HL-60 (cell line): ENCODE measurements around the gene CCDC24.

Experiments used
- DNase-seq, 2 experiments: peaks; one replicate each; pipeline ENCODE4 v3.0.0-alpha.2; 2010 to 2020; ENCODE audit warnings: low read depth in 1 of 2, low spot score in 1 of 2
- H3K27ac ChIP-seq: fragments of 250-450 bp; sonication (Bioruptor Pico); replicated peaks from 2 replicates; pipeline ENCODE4 v1.5.1; 2020; ENCODE audit warnings: mild to moderate bottlenecking, moderate library complexity
- H3K27me3 ChIP-seq: fragments of 250-450 bp; sonication (Bioruptor Pico); 2 replicates; pipeline ENCODE4 v1.5.1; 2021; ENCODE audit warnings: mild to moderate bottlenecking, moderate library complexity; ENCODE audit not compliant: insufficient read depth, poor library complexity, severe bottlenecking
- H3K4me3 ChIP-seq: replicated peaks from 2 replicates; pipeline ENCODE4 v1.5.1; 2011; ENCODE audit warnings: mild to moderate bottlenecking, control low read depth, low read length; ENCODE audit not compliant: insufficient read depth
- GABPA ChIP-seq: IDR thresholded peaks from 2 replicates; pipeline ENCODE4 v1.6.1; 2012; ENCODE audit warnings: low read depth
- POLR2AphosphoS5 ChIP-seq: IDR thresholded peaks from 2 replicates; pipeline ENCODE4 v1.6.1; 2012; ENCODE audit warnings: low read depth
- SPI1 ChIP-seq: IDR thresholded peaks from 2 replicates; pipeline ENCODE4 v1.6.1; 2012; ENCODE audit warnings: low read depth, mild to moderate bottlenecking, borderline replicate concordance
- TF ChIP-seq, protein P1 (sequence below): IDR thresholded peaks from one replicate; pipeline ENCODE4 v1.5.1; 2011; ENCODE audit warnings: low read length, control low read depth, inconsistent platforms; ENCODE audit not compliant: insufficient read depth
- TF ChIP-seq, protein P2 (sequence below): IDR thresholded peaks from 2 replicates; pipeline ENCODE4 v1.6.1; 2012; ENCODE audit warnings: low read depth; ENCODE audit not compliant: insufficient replicate concordance

CCDC24 gene

DNA sequence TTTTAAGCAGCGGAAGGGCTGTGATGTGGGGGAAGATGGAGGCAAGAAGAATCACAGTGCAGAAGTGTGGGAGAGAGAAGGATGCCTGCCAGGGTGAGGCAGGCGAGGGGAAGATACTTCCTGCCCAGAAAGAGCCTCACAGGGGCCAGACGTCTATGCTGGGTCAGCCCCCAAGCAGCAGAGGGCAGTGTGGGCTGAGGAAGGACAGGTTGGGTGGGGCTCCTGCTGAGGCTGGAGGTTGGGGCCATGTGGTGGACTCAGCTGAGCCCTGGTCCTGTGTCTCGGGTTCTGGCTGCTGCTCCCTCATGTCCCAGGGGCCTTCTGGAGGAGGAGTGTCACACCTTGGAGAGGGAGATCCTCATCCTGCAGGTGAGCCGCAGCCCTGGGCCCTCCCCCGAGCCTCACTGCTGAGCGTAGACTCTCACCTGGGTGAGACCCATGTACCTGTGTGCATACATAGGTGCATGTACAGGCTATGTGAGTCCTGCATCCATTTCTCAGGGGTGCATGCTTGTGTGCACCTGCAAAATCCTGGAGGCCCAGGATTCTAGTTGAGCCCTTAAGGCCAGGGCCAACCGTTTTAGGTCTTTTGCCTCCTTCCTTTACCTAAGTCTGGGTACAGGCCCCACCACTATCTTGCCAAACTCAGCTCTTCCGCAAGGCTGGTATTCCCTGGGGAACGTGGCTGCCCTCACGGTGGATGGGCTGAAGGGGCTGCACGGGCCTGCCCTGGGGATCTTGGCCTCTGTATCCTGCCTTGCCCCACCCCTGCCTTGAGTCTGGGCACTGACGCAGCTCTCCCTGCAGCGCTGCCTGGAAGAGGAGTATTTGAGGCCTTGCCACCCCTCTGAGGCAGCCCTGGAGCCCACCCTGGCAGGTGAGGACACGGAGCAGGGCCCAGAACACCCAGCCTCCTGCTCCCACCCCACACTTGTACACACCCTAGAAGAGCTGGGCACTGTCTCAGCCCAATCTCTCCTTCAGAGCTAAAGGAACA, 3.7 kb downstream of the CCDC24 start:
- TF ChIP-seq, protein P1, sequence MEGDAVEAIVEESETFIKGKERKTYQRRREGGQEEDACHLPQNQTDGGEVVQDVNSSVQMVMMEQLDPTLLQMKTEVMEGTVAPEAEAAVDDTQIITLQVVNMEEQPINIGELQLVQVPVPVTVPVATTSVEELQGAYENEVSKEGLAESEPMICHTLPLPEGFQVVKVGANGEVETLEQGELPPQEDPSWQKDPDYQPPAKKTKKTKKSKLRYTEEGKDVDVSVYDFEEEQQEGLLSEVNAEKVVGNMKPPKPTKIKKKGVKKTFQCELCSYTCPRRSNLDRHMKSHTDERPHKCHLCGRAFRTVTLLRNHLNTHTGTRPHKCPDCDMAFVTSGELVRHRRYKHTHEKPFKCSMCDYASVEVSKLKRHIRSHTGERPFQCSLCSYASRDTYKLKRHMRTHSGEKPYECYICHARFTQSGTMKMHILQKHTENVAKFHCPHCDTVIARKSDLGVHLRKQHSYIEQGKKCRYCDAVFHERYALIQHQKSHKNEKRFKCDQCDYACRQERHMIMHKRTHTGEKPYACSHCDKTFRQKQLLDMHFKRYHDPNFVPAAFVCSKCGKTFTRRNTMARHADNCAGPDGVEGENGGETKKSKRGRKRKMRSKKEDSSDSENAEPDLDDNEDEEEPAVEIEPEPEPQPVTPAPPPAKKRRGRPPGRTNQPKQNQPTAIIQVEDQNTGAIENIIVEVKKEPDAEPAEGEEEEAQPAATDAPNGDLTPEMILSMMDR, result peak; percentile 11
- TF ChIP-seq, protein P2, sequence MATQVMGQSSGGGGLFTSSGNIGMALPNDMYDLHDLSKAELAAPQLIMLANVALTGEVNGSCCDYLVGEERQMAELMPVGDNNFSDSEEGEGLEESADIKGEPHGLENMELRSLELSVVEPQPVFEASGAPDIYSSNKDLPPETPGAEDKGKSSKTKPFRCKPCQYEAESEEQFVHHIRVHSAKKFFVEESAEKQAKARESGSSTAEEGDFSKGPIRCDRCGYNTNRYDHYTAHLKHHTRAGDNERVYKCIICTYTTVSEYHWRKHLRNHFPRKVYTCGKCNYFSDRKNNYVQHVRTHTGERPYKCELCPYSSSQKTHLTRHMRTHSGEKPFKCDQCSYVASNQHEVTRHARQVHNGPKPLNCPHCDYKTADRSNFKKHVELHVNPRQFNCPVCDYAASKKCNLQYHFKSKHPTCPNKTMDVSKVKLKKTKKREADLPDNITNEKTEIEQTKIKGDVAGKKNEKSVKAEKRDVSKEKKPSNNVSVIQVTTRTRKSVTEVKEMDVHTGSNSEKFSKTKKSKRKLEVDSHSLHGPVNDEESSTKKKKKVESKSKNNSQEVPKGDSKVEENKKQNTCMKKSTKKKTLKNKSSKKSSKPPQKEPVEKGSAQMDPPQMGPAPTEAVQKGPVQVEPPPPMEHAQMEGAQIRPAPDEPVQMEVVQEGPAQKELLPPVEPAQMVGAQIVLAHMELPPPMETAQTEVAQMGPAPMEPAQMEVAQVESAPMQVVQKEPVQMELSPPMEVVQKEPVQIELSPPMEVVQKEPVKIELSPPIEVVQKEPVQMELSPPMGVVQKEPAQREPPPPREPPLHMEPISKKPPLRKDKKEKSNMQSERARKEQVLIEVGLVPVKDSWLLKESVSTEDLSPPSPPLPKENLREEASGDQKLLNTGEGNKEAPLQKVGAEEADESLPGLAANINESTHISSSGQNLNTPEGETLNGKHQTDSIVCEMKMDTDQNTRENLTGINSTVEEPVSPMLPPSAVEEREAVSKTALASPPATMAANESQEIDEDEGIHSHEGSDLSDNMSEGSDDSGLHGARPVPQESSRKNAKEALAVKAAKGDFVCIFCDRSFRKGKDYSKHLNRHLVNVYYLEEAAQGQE, result no peak
- Histone ChIP-seq H3K27me3 (no peaks in the 10 kb centered on the region), H3K27ac (no peak overlapping the region), H3K4me3 (no peak overlapping the region)
- peak in 1 of 2 experiments; percentile 35 for DNase-seq

DNA sequence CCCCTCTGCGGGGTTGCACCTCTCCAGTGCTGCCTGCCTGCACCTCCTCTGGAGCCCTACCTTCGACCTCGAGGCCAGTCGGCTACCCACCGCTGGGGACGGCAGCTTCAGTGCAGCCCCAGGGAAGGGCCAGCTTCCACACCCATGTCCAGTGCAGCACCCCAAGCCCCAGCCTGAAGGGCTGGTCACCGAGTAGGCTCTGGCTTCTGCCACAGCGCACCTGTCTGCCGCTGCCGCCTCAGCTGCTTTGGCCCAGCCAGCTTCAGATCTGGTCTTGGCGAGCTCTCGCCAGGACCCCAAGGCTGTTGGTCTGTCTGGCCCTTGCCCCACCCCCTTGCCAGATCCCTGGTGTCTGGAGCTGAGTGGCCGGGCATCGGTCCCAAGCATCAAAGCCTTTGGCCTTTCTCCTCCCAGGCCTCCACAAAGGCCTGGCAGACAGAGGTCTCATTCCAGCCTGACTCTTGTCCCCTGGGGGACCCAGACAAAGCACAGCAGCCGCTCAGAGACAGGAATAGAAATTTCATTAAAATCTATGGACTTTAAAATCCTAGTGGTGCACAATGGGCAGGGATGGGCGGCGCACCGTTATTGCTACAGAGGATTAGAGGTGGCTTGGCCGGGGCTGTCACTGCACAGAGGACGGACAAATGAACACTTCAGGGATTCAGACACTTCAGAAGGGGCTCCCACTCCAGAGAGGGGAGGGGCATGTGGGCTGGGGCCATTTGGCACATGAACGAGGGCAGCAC, 4.8 kb downstream of the CCDC24 start:
- Histone ChIP-seq H3K4me3 (no peak overlapping the region), H3K27ac (no peak overlapping the region), H3K27me3 (no peaks in the 10 kb centered on the region)
- TF ChIP-seq, protein P2, result no peak
- no peak for TF ChIP-seq GABPA
- no peak for TF ChIP-seq SPI1
- TF ChIP-seq, protein P1, result no peak
- TF ChIP-seq POLR2AphosphoS5, result no peak
- DNase-seq, result no peak

DNA sequence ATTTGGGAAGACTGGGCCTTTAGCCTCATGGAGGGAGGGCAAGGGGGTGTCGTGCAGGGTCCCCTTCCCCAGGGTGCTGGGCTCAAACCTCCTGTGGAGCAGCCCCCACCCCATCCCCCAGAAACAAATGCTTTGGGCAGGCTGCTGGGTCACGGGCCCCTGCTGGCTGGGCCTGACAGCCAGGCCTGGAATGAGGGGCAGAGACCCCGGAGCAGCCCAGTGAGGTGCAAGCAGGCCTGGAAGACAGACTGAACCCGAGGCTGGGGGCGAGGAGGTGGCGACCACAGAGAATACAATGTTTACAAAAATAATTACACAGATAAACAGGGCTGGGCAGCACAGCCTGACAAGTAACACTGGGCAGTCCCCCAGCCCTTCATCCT, 5.3 kb downstream of the CCDC24 start:
- Histone ChIP-seq H3K27ac (no peak overlapping the region), H3K27me3 (no peaks in the 10 kb centered on the region), H3K4me3 (no peak overlapping the region)
- TF ChIP-seq, protein P1, result no peak
- no peak for TF ChIP-seq SPI1
- no peak for TF ChIP-seq GABPA
- no peak for DNase-seq
